ENCODE results near the gene GREM2.

DNA sequence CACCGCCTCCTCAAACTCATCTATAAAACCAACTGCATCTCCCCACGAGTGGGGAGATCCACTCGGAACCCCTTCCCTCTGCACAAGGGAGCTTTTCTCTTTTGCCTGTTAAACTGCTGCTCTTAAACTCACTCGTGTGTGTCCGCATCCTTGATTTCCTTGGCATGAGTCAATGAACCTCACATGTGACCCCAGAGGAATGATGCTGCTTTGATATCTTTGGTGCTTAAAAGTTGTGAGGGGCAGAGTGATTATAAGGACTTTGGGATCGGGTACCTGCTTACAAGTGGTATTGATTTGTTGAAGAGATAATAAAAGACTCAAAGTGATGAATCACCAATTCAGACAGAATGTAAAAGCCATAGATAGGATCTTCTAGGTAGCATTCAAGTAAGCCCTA lies 125.3 kb downstream of the GREM2 start:
- TF ChIP-seq, protein P1, sequence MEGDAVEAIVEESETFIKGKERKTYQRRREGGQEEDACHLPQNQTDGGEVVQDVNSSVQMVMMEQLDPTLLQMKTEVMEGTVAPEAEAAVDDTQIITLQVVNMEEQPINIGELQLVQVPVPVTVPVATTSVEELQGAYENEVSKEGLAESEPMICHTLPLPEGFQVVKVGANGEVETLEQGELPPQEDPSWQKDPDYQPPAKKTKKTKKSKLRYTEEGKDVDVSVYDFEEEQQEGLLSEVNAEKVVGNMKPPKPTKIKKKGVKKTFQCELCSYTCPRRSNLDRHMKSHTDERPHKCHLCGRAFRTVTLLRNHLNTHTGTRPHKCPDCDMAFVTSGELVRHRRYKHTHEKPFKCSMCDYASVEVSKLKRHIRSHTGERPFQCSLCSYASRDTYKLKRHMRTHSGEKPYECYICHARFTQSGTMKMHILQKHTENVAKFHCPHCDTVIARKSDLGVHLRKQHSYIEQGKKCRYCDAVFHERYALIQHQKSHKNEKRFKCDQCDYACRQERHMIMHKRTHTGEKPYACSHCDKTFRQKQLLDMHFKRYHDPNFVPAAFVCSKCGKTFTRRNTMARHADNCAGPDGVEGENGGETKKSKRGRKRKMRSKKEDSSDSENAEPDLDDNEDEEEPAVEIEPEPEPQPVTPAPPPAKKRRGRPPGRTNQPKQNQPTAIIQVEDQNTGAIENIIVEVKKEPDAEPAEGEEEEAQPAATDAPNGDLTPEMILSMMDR (conservative IDR thresholded peaks at IDR 0.05; ENCODE audit: low read depth, low read length) = no peak
- TF ChIP-seq EZH2 (IDR thresholded peaks at IDR 0.05; ENCODE audit: borderline replicate concordance, low read depth, low read length, poor library complexity, severe bottlenecking) = no peak
